Gastrocnemius medialis (tissue), 4 donors: ENCODE data around the gene NUDT1.

Experiments used
- CTCF ChIP-seq, 5 experiments: fragments of 450-650 bp in 3 of 5; fragments of 200-600 bp in 2 of 5; sonication (generic) in 2 of 5; IDR thresholded peaks in 4 of 5; conservative IDR thresholded peaks in 1 of 5; 1 replicate in 4 of 5; 2 replicates in 1 of 5; pipeline ENCODE4 v1.5.1; 2016 to 2019; ENCODE audit warnings: antibody characterized with exemption in 5 of 5, mild to moderate bottlenecking in 3 of 5, moderate library complexity in 3 of 5
- POLR2A ChIP-seq, 2 donors: fragments of 450-650 bp; IDR thresholded peaks; one replicate each; pipeline ENCODE4 v1.6.1; 2017; ENCODE audit warnings: antibody characterized with exemption in 2 of 2, mild to moderate bottlenecking in 2 of 2, moderate library complexity in 2 of 2

DNA sequence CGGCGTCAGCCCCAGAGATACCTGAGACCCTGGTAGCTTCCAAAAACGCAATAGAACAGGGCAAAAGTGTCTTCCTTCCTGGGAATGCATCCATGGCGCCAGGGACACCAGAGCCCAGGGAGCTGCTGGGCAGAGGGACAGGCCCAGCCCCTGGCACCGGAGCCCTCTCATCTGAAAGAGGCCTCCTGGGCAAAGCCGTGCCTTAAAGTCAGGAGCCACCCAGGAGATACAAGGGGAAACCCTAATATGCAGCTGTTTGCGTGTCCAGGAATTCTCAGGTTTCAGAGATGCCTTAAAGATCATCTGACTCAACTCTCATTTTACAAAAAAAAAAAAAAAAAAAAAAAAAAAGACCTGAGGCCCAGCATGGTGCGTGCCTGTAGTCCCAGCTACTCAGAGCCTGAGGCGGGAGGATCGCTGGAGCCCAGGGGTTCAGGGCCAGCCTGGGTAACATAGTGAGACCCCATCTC lies 28.0 kb downstream of the NUDT1 start:
- TF ChIP-seq CTCF (IDR thresholded peaks at IDR 0.05 in 4 of 5, conservative IDR thresholded peaks at IDR 0.05 in 1 of 5) (no peak), POLR2A (IDR thresholded peaks at IDR 0.05) (no peak)
